Endodermal cell (in vitro differentiated cells): ENCODE results near the gene AGPAT3. TPM values are rescaled to one million over a fixed set of nuclear protein-coding genes. Genes with fewer than 3 reads are reported as not detected.

Experiments
- DNase-seq: peaks from one replicate; pipeline ENCODE4 v3.0.0-alpha.2; 2017
- H3K27ac ChIP-seq: 2 replicates; pipeline ENCODE4 v1.5.1; 2013; ENCODE audit warnings: mild to moderate bottlenecking, low read depth, low read length, moderate library complexity
- H3K27me3 ChIP-seq: 2 replicates; pipeline ENCODE4 v1.6.1; 2013; ENCODE audit warnings: mild to moderate bottlenecking, low read length, moderate library complexity; ENCODE audit not compliant: insufficient read depth, control insufficient read depth, poor library complexity, severe bottlenecking
- H3K36me3 ChIP-seq: 2 replicates; pipeline ENCODE4 v1.7.0; 2013; ENCODE audit warnings: mild to moderate bottlenecking, low read length, moderate library complexity; ENCODE audit not compliant: control insufficient read depth, insufficient read depth
- H3K4me1 ChIP-seq: one replicate; pipeline ENCODE4 v1.7.0; 2013; ENCODE audit warnings: low read length; ENCODE audit not compliant: control insufficient read depth, insufficient read depth
- H3K4me3 ChIP-seq: 2 replicates; pipeline ENCODE4 v1.5.1; 2013; ENCODE audit warnings: mild to moderate bottlenecking, low read length, moderate library complexity
- H3K9ac ChIP-seq: 2 replicates; pipeline ENCODE4 v1.6.1; 2013; ENCODE audit warnings: mild to moderate bottlenecking, low read length, moderate library complexity; ENCODE audit not compliant: poor library complexity, severe bottlenecking; ENCODE audit errors: extremely low read depth
- H3K9me3 ChIP-seq: 2 replicates; pipeline ENCODE4 v1.6.1; 2013; ENCODE audit warnings: mild to moderate bottlenecking, low read length, moderate library complexity; ENCODE audit not compliant: control insufficient read depth
- H3K27ac Mint-ChIP-seq: 2 replicates; pipeline ENCODE4 v1.8.0; 2020; ENCODE audit warnings: mixed read lengths
- H3K27me3 Mint-ChIP-seq: 2 replicates; pipeline ENCODE4 v1.8.0; 2021; ENCODE audit warnings: mild to moderate bottlenecking, mixed read lengths; ENCODE audit not compliant: insufficient read depth
- H3K36me3 Mint-ChIP-seq: 2 replicates; pipeline ENCODE4 v1.8.0; 2020; ENCODE audit warnings: low read depth, mixed read lengths
- H3K4me1 Mint-ChIP-seq: 2 replicates; pipeline ENCODE4 v1.8.0; 2020; ENCODE audit warnings: mixed read lengths
- H3K4me3 Mint-ChIP-seq: 2 replicates; pipeline ENCODE4 v1.8.0; 2020; ENCODE audit warnings: mild to moderate bottlenecking, moderate library complexity, mixed read lengths
- H3K9me3 Mint-ChIP-seq: 2 replicates; pipeline ENCODE4 v1.8.0; 2020; ENCODE audit warnings: mild to moderate bottlenecking, mixed read lengths
- WGBS, 2 experiments: methylation state at CpG; one replicate each; pipeline versions ENCODE4 v1.1.5 to v1.1.7; 2013; ENCODE audit warnings: missing lambda C conversion rate in 2 of 2, mixed read lengths in 1 of 2; ENCODE audit not compliant: insufficient coverage in 1 of 2, insufficient read length in 1 of 2; 5-methylcytosine and 5-hydroxymethylcytosine counted together
- total RNA-seq, 2 donors: library from RNA; stranded (reverse); fragmentation: NEBNext Ultra II Directional in 1 of 2; extraction: Animal tissue kit (Norgen Biotek cat#: 25700) in 1 of 2; gene quantifications; 2 replicates in 1 of 2; 3 replicates in 1 of 2; pipeline ENCODE4 v1.2.1, GENCODE V29; 2021
- TF ChIP-seq, protein P1 (sequence below): fragments of 200-600 bp; sonication (generic); conservative IDR thresholded peaks from 2 replicates; pipeline ENCODE4 v1.5.0; 2021; ENCODE audit warnings: antibody characterized with exemption, mild to moderate bottlenecking

AGPAT3 gene
- total RNA-seq, 2 donors from 2014 or later, result 44.0 to 74.4 TPM

DNA sequence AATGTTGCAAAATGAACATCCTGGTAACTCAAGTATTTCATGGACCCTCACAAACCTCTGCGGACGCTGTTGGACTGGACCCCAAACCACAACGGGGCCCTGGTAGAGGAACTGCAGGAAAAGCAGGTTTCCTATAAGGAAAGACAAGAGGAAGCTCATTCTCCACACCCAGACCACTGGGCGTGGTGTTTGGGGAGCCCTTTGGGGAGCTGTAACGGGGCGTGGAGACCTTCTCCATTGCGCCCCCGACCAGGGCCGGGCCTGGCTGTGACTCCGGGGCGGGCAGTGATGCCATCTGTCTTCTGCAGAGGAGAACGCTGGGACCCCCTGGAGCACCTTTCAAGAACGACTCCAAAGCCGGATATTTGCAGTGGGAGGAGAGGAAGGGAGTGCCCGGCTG, 30.0 kb upstream of the AGPAT3 start:
- Histone ChIP-seq H3K4me3 (no peak overlapping the region), H3K36me3 (no peaks in the 10 kb centered on the region), H3K9ac (no peak overlapping the region), H3K27me3 (no peaks in the 10 kb centered on the region), H3K27ac (no peak overlapping the region), H3K4me1 (no peaks in the 10 kb centered on the region), H3K9me3 (no peaks in the 10 kb centered on the region)
- H3K4me1 Mint-ChIP-seq, result no peaks in the 10 kb centered on the region
- peaks cover 3% of the 10 kb centered on the region for H3K27me3 Mint-ChIP-seq
- WGBS, 2 experiments, result 86 to 92% methylated on average over 3 to 15 of the region's 15 CpGs
- no peak overlapping the region for H3K27ac Mint-ChIP-seq
- H3K36me3 Mint-ChIP-seq, result no peaks in the 10 kb centered on the region
- peaks cover 14% of the 10 kb centered on the region for H3K9me3 Mint-ChIP-seq
- no peak overlapping the region for H3K4me3 Mint-ChIP-seq
- TF ChIP-seq, protein P1, sequence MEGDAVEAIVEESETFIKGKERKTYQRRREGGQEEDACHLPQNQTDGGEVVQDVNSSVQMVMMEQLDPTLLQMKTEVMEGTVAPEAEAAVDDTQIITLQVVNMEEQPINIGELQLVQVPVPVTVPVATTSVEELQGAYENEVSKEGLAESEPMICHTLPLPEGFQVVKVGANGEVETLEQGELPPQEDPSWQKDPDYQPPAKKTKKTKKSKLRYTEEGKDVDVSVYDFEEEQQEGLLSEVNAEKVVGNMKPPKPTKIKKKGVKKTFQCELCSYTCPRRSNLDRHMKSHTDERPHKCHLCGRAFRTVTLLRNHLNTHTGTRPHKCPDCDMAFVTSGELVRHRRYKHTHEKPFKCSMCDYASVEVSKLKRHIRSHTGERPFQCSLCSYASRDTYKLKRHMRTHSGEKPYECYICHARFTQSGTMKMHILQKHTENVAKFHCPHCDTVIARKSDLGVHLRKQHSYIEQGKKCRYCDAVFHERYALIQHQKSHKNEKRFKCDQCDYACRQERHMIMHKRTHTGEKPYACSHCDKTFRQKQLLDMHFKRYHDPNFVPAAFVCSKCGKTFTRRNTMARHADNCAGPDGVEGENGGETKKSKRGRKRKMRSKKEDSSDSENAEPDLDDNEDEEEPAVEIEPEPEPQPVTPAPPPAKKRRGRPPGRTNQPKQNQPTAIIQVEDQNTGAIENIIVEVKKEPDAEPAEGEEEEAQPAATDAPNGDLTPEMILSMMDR, result no peak
- DNase-seq, result no peak

DNA sequence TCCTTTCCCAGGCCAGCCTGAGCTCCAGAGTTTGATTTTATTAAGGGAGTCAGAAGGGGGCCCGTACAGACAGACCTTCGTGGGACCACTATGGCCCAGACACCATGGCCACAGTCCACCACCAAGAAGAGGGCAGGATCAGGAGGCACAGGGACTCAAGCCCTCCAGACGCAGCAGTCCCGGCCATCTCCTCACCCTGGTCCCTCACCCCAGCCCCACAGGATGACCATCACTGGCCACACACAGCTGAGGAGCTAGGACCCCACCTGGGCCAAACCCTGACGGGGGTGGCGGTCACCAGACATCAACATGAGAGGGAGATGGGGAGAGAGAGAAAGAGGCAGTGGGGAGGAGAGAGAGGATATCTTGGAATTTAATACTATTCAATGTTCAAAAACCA, 29.2 kb upstream of the AGPAT3 start:
- TF ChIP-seq, protein P1, result no peak
- H3K4me3 Mint-ChIP-seq, result no peak overlapping the region
- Histone ChIP-seq H3K9me3 (no peaks in the 10 kb centered on the region), H3K9ac (no peak overlapping the region), H3K27me3 (no peaks in the 10 kb centered on the region), H3K4me3 (no peak overlapping the region), H3K36me3 (no peaks in the 10 kb centered on the region), H3K27ac (no peak overlapping the region), H3K4me1 (no peaks in the 10 kb centered on the region)
- H3K4me1 Mint-ChIP-seq, result no peaks in the 10 kb centered on the region
- H3K27me3 Mint-ChIP-seq, result no peaks in the 10 kb centered on the region
- no peak for DNase-seq
- H3K36me3 Mint-ChIP-seq, result no peaks in the 10 kb centered on the region
- no peak overlapping the region for H3K27ac Mint-ChIP-seq
- H3K9me3 Mint-ChIP-seq, result peaks cover 14% of the 10 kb centered on the region
- WGBS, 2 experiments, result 87% methylated on average over 6 of the region's 6 CpGs; no CpG with 5 or more reads in 1 of the 2 experiments

DNA sequence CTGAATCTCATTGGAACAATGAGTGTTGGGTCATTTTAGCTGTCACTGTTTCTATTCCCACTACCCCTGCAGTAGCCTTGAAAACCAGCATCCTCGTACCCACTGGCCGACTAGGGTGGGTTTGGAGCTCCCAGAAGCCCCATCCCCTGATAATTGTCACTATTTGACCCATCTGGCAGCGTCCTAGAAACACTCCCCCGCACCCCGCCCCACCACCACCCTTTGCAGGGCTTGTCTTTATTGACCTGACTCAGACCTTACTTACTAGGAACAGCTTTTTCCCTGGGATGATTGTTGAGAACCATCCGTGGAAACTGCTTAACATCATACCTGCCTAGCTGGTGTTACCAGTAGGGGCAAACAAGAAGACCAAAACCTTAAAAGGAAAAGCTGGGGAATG, 28.4 kb upstream of the AGPAT3 start:
- Histone ChIP-seq H3K9me3 (no peaks in the 10 kb centered on the region), H3K4me3 (no peak overlapping the region), H3K36me3 (no peaks in the 10 kb centered on the region), H3K9ac (no peak overlapping the region), H3K4me1 (no peaks in the 10 kb centered on the region), H3K27ac (no peak overlapping the region), H3K27me3 (no peaks in the 10 kb centered on the region)
- no peak overlapping the region for H3K27ac Mint-ChIP-seq
- peaks cover 14% of the 10 kb centered on the region for H3K9me3 Mint-ChIP-seq
- DNase-seq, result no peak
- TF ChIP-seq, protein P1, result peak; percentile 17
- no peaks in the 10 kb centered on the region for H3K4me1 Mint-ChIP-seq
- H3K4me3 Mint-ChIP-seq, result no peak overlapping the region
- H3K27me3 Mint-ChIP-seq, result no peaks in the 10 kb centered on the region
- WGBS, 2 experiments, result 91 to 93% methylated on average over 6 of the region's 6 CpGs
- H3K36me3 Mint-ChIP-seq, result no peaks in the 10 kb centered on the region
